Skeletal muscle tissue (tissue), 4 donors: ENCODE results near the gene STAG1. TPM values are rescaled to one million over a fixed set of nuclear protein-coding genes. Genes with fewer than 3 reads are reported as not detected.
"Not testable (repeated sequence)": the region's sequence is repeated elsewhere in the genome, so short reads cannot be mapped to it uniquely, and the experiment has no call there.

Experiments
- H3K27ac ChIP-seq: one replicate; pipeline ENCODE4 v1.7.0; 2013; ENCODE audit warnings: mild to moderate bottlenecking, low read depth, low read length, inconsistent platforms
- H3K27me3 ChIP-seq, 3 donors: one replicate each; pipeline ENCODE4 v1.7.0; 2013; ENCODE audit warnings: low read length in 3 of 3; ENCODE audit not compliant: control insufficient read depth in 3 of 3, insufficient read depth in 3 of 3
- H3K36me3 ChIP-seq, 3 donors: one replicate each; pipeline ENCODE4 v1.7.0; 2013; ENCODE audit warnings: low read length in 3 of 3; ENCODE audit not compliant: control insufficient read depth in 3 of 3, insufficient read depth in 3 of 3
- H3K4me1 ChIP-seq, 3 donors: one replicate each; pipeline ENCODE4 v1.7.0; 2013; ENCODE audit warnings: low read length in 3 of 3, mild to moderate bottlenecking in 3 of 3; ENCODE audit not compliant: control insufficient read depth in 3 of 3, insufficient read depth in 3 of 3
- H3K4me3 ChIP-seq, 3 donors: one replicate each; pipeline ENCODE4 v1.7.0; 2013; ENCODE audit warnings: low read length in 3 of 3
- H3K9ac ChIP-seq, 3 donors: one replicate each; pipeline ENCODE4 v1.7.0; 2013; ENCODE audit warnings: low read length in 3 of 3, mild to moderate bottlenecking in 3 of 3, moderate library complexity in 2 of 3, low read depth in 1 of 3
- H3K9me3 ChIP-seq, 3 donors: one replicate each; pipeline ENCODE4 v1.7.0; 2013; ENCODE audit warnings: low read length in 3 of 3; ENCODE audit not compliant: control insufficient read depth in 3 of 3
- total RNA-seq: library from RNA; depleted of rRNA; stranded (reverse); fragments of >200 nt; gene quantifications from one replicate; pipeline ENCODE4 v1.2.3, GENCODE V29; 2014
- donor health status: Osteomylitis.

Gene STAG1
- total RNA-seq, 1 donor from 2014 or later = 68.4 TPM

DNA sequence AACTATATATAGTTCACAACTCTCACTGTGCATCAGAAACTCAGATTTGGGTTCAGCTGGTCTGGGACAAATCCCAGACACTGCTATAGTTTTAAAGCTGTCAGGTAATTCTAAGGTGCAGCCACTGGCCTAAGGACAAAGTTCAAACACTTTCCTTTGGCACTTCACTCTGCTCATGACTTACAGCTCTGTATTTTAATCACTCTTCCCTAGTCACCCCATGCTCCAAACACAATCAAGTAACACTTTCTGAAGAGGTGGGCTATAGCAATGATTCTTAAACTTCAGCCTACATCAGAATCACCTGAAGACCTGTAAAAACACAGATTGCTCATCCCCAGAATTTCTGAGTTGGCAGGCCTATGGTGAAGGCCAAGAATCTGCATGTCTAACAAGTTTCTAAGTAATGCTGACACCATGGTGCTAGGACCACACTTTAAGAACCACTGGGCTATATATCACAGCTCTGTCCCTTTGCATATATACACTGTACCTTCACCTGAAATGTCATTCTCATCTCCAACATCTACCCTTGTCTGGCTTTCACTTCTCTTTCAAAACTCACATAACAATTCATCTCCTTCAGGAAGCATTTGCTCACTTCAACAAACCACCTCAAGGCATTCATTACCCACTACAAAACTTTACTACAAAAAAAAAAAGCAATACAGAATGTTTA is 21.4 kb downstream of the STAG1 start:
- no peak overlapping the region for H3K9ac ChIP-seq
- H3K4me1 ChIP-seq = peaks cover 14 to 23% (median 15%) of the 10 kb centered on the region in 3 donors
- no peak overlapping the region for H3K4me3 ChIP-seq
- no peaks in the 10 kb centered on the region for H3K36me3 ChIP-seq
- no peaks in the 10 kb centered on the region for H3K9me3 ChIP-seq
- H3K27ac ChIP-seq = no peak overlapping the region
- H3K27me3 ChIP-seq = no peaks in the 10 kb centered on the region

- Histone ChIP-seq H3K4me1 (peaks cover 10 to 28% (median 15%) of the 10 kb centered on the region in 3 donors), H3K9ac (no peak overlapping the region), H3K27ac (no peak overlapping the region), H3K4me3 (no peak overlapping the region), H3K36me3 (no peaks in the 10 kb centered on the region), H3K27me3 (no peaks in the 10 kb centered on the region), H3K9me3 (no peaks in the 10 kb centered on the region)
Measured at GRCh38 chr3:136728918-136729317, 23.3 kb downstream of the STAG1 start.

DNA sequence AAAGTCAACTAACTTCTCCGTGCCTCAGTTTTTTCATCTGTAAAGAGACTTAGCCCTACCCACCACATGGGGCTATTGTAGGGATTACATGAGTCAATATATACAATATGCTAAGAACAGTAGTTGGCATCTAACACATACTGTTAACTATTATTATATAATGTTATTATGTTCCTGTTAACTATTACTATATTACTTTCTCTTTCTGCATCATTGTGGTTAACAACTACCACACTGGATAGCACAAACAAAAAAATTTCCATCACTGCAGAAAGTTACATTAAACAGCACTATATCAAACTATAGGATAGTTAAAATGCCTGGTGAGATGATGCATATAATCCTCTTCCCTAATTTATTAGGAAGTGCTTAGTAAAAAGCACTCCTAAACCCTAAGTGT is 23.7 kb downstream of the STAG1 start:
- Histone ChIP-seq H3K27ac (no peak overlapping the region), H3K4me3 (no peak overlapping the region), H3K4me1 (peaks cover 10 to 28% (median 15%) of the 10 kb centered on the region in 3 donors)

DNA sequence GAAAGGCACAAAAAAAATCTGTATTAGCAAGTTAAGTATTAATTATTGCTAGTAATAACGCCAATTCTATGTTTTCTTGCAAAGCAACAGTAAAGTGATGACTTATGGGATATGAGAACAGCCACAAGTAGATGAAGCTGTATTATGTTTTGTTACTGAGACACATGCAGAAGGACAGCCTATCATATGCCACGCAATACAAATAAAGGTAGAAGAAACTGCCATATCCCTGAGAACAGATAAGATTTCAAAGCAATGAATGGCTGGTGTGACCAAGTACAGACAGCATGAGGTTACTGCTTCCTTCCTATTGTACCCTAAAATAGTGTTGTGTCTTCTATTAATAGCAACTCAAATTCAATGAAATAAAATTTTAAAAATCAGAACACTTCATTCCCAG is 26.7 kb downstream of the STAG1 start:
- Histone ChIP-seq H3K27me3 (no peaks in the 10 kb centered on the region), H3K4me1 (peaks cover 6 to 18% (median 9%) of the 10 kb centered on the region in 3 donors), H3K27ac (no peak overlapping the region), H3K9me3 (no peaks in the 10 kb centered on the region), H3K9ac (no peak overlapping the region), H3K36me3 (no peaks in the 10 kb centered on the region), H3K4me3 (no peak overlapping the region)

More for the DNA sequence above, 23.7 kb downstream of the STAG1 start:
- no peaks in the 10 kb centered on the region for H3K27me3 ChIP-seq
- no peak overlapping the region for H3K9ac ChIP-seq
- no peaks in the 10 kb centered on the region for H3K9me3 ChIP-seq
- H3K36me3 ChIP-seq = no peaks in the 10 kb centered on the region

DNA sequence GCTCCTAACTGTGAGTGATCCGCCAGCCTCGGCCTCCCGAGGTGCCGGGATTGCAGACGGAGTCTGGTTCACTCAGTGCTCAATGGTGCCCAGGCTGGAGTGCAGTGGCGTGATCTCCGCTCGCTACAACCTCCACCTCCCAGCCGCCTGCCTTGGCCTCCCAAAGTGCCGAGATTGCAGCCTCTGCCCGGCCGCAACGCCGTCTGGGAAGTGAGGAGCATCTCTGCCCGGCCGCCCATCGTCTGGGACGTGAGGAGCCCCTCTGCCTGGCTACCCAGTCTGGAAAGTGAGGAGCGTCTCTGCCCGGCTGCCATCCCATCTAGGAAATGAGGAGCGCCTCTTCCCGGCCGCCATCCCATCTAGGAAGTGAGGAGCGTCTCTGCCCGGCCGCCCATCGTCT is 29.3 kb downstream of the STAG1 start:
- H3K9me3 ChIP-seq, H3K9ac ChIP-seq, H3K27ac ChIP-seq, H3K27me3 ChIP-seq, H3K36me3 ChIP-seq, H3K4me3 ChIP-seq: not testable (repeated sequence)
- peaks cover 4 to 11% (median 5%) of the 10 kb centered on the region in 3 donors for H3K4me1 ChIP-seq

DNA sequence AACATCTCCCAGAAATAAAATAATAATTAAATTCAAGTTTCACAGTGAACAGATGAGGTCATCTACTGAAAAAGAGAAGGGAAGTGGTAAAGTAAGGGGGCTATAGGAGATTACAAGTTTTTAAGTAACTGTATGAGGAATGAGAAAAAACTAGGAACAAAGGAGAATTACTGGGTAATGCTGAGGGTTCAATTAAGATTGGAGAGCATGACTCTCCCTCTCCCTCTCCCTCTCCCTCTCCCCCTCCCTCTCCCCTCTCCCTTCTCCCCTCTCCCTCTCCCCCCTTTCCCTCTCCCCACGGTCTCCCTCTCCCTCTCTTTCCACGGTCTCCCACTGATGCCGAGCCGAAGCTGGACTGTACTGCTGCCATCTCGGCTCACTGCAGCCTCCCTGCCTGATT is 29.8 kb downstream of the STAG1 start:
- not testable (repeated sequence) for H3K27ac ChIP-seq, H3K27me3 ChIP-seq, H3K9me3 ChIP-seq, H3K4me3 ChIP-seq, H3K36me3 ChIP-seq, H3K9ac ChIP-seq
- peaks cover 4 to 11% (median 5%) of the 10 kb centered on the region in 3 donors for H3K4me1 ChIP-seq

GRCh38 chr3:136720091-136720490 is 32.1 kb downstream of the STAG1 start:
- Histone ChIP-seq H3K36me3 (no peaks in the 10 kb centered on the region), H3K4me1 (peaks cover 0 to 2% (median 0%) of the 10 kb centered on the region in 3 donors), H3K9me3 (no peaks in the 10 kb centered on the region), H3K9ac (no peak overlapping the region), H3K4me3 (no peak overlapping the region), H3K27ac (no peak overlapping the region), H3K27me3 (no peaks in the 10 kb centered on the region)

GRCh38 chr3:136716629-136717028 is 35.5 kb downstream of the STAG1 start:
- Histone ChIP-seq H3K4me1 (peaks cover 0 to 2% (median 0%) of the 10 kb centered on the region in 3 donors), H3K27me3 (no peaks in the 10 kb centered on the region), H3K9me3 (no peaks in the 10 kb centered on the region), H3K36me3 (peaks cover 0 to 2% (median 0%) of the 10 kb centered on the region in 3 donors), H3K27ac (no peak overlapping the region), H3K9ac (no peak overlapping the region), H3K4me3 (no peak overlapping the region)

GRCh38 chr3:136714020-136714419 is 38.2 kb downstream of the STAG1 start:
- Histone ChIP-seq H3K36me3 (peaks cover 0 to 2% (median 0%) of the 10 kb centered on the region in 3 donors), H3K9ac (no peak overlapping the region), H3K27me3 (no peaks in the 10 kb centered on the region), H3K4me3 (no peak overlapping the region), H3K27ac (no peak overlapping the region), H3K9me3 (no peaks in the 10 kb centered on the region), H3K4me1 (no peaks in the 10 kb centered on the region)

GRCh38 chr3:136712941-136713340 is 39.2 kb downstream of the STAG1 start:
- H3K4me1 ChIP-seq = peaks cover 0 to 2% (median 0%) of the 10 kb centered on the region in 3 donors
- H3K36me3 ChIP-seq = peaks cover 0 to 2% (median 0%) of the 10 kb centered on the region in 3 donors
- no peaks in the 10 kb centered on the region for H3K9me3 ChIP-seq
- H3K27me3 ChIP-seq = no peaks in the 10 kb centered on the region
- no peak overlapping the region for H3K9ac ChIP-seq
- H3K4me3 ChIP-seq = no peak overlapping the region
- H3K27ac ChIP-seq = no peak overlapping the region
